ENCODE data around the gene ST8SIA6.

- TF ChIP-seq CREB5 (CRISPR knock-in tag; IDR thresholded peaks at IDR 0.05; ENCODE audit: low read depth) (no peak), ZC3H10 (CRISPR knock-in tag; IDR thresholded peaks at IDR 0.05) (no peak), CSDC2 (CRISPR knock-in tag; IDR thresholded peaks at IDR 0.05) (no peak), RARB (CRISPR knock-in tag; IDR thresholded peaks at IDR 0.05) (no peak), ZFP30 (CRISPR knock-in tag; IDR thresholded peaks at IDR 0.05) (no peak), ARNTL (CRISPR knock-in tag; IDR thresholded peaks at IDR 0.05; ENCODE audit: borderline replicate concordance, low read depth) (no peak), TSHZ2 (CRISPR knock-in tag; IDR thresholded peaks at IDR 0.05) (no peak), SNAI2 (CRISPR knock-in tag; IDR thresholded peaks at IDR 0.05) (no peak), PPARA (CRISPR knock-in tag; IDR thresholded peaks at IDR 0.05; ENCODE audit: borderline replicate concordance) (no peak), PATZ1 (CRISPR knock-in tag; IDR thresholded peaks at IDR 0.05; ENCODE audit: borderline replicate concordance) (no peak), ISL1 (CRISPR knock-in tag; IDR thresholded peaks at IDR 0.05) (no peak), OSR1 (CRISPR knock-in tag; IDR thresholded peaks at IDR 0.05) (no peak), GLIS3 (CRISPR knock-in tag; IDR thresholded peaks at IDR 0.05) (no peak)
Observed at GRCh38 chr10:17326377-17326776, 128.0 kb downstream of the ST8SIA6 start.
